Measurements from ENCODE around the gene HTD2.

Gene HTD2

GRCh38 chr3:58329150-58329921 lies 23.0 kb downstream of the HTD2 start:
- CTCF ChIA-PET, result interaction anchor here (1.2 to 1.6 kb wide), 3 partner anchors 21 to 141 kb away, joined by 3 to 5 read pairs (median 3); partner anchors contain the start of genes HTD2 and RPP14
- no peak for DNase-seq (ENCODE audit: extremely low spot score)
- POLR2A ChIA-PET, result no interaction called here

GRCh38 chr3:58329922-58330413 lies 23.6 kb downstream of the HTD2 start:
- POLR2A ChIA-PET, result no interaction called here
- TF ChIP-seq, protein P1, sequence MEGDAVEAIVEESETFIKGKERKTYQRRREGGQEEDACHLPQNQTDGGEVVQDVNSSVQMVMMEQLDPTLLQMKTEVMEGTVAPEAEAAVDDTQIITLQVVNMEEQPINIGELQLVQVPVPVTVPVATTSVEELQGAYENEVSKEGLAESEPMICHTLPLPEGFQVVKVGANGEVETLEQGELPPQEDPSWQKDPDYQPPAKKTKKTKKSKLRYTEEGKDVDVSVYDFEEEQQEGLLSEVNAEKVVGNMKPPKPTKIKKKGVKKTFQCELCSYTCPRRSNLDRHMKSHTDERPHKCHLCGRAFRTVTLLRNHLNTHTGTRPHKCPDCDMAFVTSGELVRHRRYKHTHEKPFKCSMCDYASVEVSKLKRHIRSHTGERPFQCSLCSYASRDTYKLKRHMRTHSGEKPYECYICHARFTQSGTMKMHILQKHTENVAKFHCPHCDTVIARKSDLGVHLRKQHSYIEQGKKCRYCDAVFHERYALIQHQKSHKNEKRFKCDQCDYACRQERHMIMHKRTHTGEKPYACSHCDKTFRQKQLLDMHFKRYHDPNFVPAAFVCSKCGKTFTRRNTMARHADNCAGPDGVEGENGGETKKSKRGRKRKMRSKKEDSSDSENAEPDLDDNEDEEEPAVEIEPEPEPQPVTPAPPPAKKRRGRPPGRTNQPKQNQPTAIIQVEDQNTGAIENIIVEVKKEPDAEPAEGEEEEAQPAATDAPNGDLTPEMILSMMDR (IDR thresholded peaks at IDR 0.05; ENCODE audit: control extremely low read depth, extremely low read depth, low read depth, missing control alignments), result no peak
- CTCF ChIA-PET, result interaction anchor here (1.2 to 1.4 kb wide), 3 partner anchors 23 to 142 kb away, joined by 3 to 5 read pairs (median 5); partner anchors contain the start of genes HTD2 and RPP14
- DNase-seq (ENCODE audit: extremely low spot score), result no peak

More at GRCh38 chr3:58329150-58329921, 23.0 kb downstream of the HTD2 start:
- TF ChIP-seq, protein P1 (IDR thresholded peaks at IDR 0.05; ENCODE audit: control extremely low read depth, extremely low read depth, low read depth, missing control alignments), result no peak

DNA sequence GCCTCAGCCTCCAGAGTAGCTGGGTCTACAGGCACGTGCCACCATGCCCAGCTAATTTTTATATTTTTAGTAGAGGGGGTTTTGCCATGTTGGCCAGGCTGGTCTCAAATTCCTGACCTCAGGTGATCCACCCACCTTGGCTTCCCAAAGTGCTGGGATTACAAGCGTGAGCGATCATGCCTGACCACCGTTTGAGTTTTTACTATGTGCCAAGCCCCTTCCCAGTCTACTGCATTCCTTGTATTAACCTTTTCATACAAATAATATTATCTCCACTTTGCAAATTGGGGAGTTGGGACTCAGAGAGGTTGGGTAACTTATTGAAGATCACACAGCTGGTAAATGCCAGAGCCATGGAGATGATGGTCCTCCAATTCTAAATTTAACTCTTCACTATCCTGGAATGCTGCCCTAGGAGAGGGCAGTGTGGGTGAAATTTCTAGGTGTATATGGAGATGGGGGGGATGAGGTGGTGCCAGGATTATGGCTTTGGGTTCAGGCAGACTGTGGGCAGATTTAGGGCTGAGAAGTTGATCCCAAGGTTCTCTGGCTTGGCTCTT lies 25.4 kb downstream of the HTD2 start:
- TF ChIP-seq, protein P1 (IDR thresholded peaks at IDR 0.05; ENCODE audit: control extremely low read depth, extremely low read depth, low read depth, missing control alignments), result no peak
- ChIA-PET CTCF (interaction anchor here (0.7 to 11.5 kb wide), 6 partner anchors 10 to 160 kb away, joined by 3 to 101 read pairs (median 7); partner anchors contain the start of genes HTD2, KCTD6 and RPP14), POLR2A (no interaction called here)
- no peak for DNase-seq (ENCODE audit: extremely low spot score)

DNA sequence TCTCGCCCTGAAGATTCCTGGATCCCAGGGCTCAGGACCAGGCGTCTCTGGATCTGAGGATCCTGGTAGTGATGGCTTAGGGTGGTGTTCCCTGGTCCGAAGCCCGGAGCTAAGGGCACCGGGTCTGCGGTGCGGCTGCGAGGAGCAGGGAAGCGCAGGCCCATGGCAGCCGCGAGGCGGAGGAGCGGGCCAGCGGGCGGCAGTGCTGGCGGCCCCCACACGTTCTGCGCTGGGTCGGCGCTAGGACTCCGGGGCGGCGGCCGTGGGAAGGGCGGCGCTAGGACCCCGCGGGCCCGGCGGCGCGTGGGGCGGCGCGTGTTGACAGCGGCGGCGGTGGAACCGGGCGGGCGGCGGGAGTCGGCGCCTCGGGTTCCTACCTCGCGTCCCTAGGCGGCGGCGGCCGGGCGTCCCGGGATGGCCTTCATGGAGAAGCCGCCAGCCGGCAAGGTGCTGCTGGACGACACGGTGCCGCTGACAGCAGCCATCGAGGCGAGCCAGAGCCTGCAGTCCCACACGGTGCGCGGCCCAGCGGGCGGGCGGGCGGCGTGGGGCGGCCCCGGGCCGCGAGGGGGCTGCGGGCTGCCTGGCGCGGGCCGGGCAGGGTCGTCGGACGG lies 26.4 kb downstream of the HTD2 start, which contains the start of gene PXK:
Gene PXK, plus strand, starts transcription at position 318 of the 614 bp plus-strand sequence. Its CDS starts 97 bp downstream, at position 415.
- peak; percentile 84 for DNase-seq (ENCODE audit: extremely low spot score)
- TF ChIP-seq, protein P1 (IDR thresholded peaks at IDR 0.05; ENCODE audit: control extremely low read depth, extremely low read depth, low read depth, missing control alignments), result peak; percentile 41
- CTCF ChIA-PET, result interaction anchor here (0.7 to 11.5 kb wide), 13 partner anchors 11 to 161 kb away, joined by 3 to 101 read pairs (median 7); partner anchors contain the start of genes HTD2, KCTD6 and RPP14
- POLR2A ChIA-PET, result no interaction called here

- peak; percentile 68 for DNase-seq (ENCODE audit: extremely low spot score)
- TF ChIP-seq, protein P1 (IDR thresholded peaks at IDR 0.05; ENCODE audit: control extremely low read depth, extremely low read depth, low read depth, missing control alignments), result peak; percentile 40
- CTCF ChIA-PET, result interaction anchor here (1.0 to 11.5 kb wide), 18 partner anchors 10 to 160 kb away, joined by 3 to 101 read pairs (median 6); partner anchors contain the start of genes HTD2 and RPP14
- POLR2A ChIA-PET, result no interaction called here
These were observed 27.1 kb downstream of the HTD2 start for GRCh38 chr3:58333206-58334012.
